ENCODE measurements around the gene HNF1A. TPM values are rescaled to one million over a fixed set of nuclear protein-coding genes. Genes with fewer than 3 reads are reported as not detected.

The HNF1A gene
- total and polyA plus RNA-seq, 8 donors: 0.89 to 14.5 (median 6.0) TPM

DNA sequence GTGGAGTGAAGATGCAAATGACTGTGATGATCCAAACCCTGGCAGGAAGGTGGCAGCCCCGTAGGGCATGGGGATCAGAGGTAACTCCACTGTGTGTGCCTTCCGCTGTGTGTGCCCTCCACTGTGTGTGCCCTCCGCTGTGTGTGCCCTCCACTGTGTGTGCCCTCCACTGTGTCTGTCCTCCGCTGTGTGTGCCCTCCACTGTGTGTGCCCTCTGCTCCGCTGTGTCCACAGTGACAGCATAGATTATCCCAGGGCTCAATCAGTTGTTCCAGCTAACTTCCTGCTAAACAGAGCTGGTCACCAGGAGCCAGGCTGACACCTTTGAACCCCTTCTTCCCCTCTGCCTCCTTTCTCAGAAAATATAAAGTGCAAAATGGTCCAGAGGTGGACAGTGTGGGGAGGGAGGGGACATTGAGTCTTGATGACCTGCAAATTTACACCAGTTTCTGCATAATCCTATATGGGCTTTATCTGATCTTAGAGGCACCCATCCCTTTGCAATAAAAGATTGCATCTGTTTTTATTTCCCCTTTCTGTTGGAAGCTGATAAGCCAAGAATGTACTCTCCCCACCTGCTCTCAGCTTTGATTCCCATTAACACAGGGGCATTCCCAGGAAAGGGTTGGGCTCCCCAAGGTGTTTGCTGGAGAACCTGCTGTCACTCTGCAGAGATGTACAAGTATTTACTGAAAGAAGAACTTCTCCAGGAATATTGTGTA is 21.6 kb upstream of the HNF1A start:
- peaks cover 0 to 6% (median 0%) of the 10 kb centered on the region in 4 donors for H3K4me1 ChIP-seq
- no peaks in the 10 kb centered on the region for H3K27me3 ChIP-seq
- H3K36me3 ChIP-seq: no peaks in the 10 kb centered on the region
- no peaks in the 10 kb centered on the region for H3K9me3 ChIP-seq
- intact Hi-C loops (cut with DNase I; ENCODE audit: low total_unique reads): no loop called here
- H3K4me3 ChIP-seq: no peak overlapping the region
- no peak overlapping the region for H3K27ac ChIP-seq
- 54 to 74% (median 62%) methylated on average over 5 of the region's 5 CpGs for WGBS, 5 donors
- TF ChIP-seq POLR2AphosphoS5 (IDR thresholded peaks at IDR 0.05) (no peak), POLR2A (IDR thresholded peaks at IDR 0.05) (no peak), EP300 (IDR thresholded peaks at IDR 0.05) (no peak)
- TF ChIP-seq, protein P1, sequence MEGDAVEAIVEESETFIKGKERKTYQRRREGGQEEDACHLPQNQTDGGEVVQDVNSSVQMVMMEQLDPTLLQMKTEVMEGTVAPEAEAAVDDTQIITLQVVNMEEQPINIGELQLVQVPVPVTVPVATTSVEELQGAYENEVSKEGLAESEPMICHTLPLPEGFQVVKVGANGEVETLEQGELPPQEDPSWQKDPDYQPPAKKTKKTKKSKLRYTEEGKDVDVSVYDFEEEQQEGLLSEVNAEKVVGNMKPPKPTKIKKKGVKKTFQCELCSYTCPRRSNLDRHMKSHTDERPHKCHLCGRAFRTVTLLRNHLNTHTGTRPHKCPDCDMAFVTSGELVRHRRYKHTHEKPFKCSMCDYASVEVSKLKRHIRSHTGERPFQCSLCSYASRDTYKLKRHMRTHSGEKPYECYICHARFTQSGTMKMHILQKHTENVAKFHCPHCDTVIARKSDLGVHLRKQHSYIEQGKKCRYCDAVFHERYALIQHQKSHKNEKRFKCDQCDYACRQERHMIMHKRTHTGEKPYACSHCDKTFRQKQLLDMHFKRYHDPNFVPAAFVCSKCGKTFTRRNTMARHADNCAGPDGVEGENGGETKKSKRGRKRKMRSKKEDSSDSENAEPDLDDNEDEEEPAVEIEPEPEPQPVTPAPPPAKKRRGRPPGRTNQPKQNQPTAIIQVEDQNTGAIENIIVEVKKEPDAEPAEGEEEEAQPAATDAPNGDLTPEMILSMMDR (IDR thresholded peaks at IDR 0.05): no peak
- DNase-seq: no peak

DNA sequence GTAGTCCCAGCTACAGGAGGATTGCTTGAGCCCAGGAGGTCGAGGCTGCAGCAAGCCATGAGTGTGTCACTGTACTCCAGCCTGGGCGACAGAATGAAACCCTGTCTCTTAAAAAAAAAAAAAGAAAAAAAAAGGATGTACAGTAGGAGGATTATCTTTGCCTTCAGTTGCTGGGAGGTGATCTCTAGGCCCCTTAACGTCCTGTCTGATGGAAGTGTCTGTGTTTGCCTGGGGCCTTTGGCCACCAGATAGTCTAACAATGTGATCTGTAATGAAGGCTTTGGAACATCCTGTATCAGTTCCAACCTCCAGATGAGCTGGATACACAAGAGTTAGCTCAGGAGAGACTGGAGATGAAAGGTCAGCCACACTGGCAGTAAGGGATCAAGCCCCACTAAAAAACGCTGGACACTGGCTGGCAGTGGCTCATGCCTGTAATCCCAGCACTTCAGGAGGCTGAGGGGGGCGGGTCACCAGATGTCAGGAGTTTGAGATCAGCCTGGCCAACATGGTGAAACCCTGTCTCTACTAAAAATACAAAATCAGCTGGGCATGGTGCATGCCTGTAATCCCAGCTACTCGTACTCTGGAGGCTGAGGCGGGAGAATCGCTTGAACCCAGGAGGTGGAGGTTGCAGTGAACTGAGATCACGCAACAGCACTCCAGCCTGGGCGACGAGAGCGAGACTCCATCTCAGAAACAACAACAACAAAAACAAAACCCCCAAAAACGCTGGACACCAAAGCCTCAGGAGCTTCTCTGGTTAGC is 19.0 kb upstream of the HNF1A start:
- no peaks in the 10 kb centered on the region for H3K27me3 ChIP-seq
- H3K4me1 ChIP-seq: peaks cover 0 to 6% (median 0%) of the 10 kb centered on the region in 4 donors
- TF ChIP-seq EP300 (IDR thresholded peaks at IDR 0.05) (no peak), POLR2A (IDR thresholded peaks at IDR 0.05) (no peak), POLR2AphosphoS5 (IDR thresholded peaks at IDR 0.05) (no peak)
- TF ChIP-seq, protein P1 (IDR thresholded peaks at IDR 0.05): no peak
- intact Hi-C loops (cut with DNase I; ENCODE audit: low total_unique reads): no loop called here
- no peaks in the 10 kb centered on the region for H3K36me3 ChIP-seq
- no peak overlapping the region for H3K27ac ChIP-seq
- H3K4me3 ChIP-seq: no peak overlapping the region
- no peaks in the 10 kb centered on the region for H3K9me3 ChIP-seq
- no peak for DNase-seq
- 60 to 73% (median 65%) methylated on average over 12 to 13 of the region's 13 CpGs for WGBS, 5 donors

DNA sequence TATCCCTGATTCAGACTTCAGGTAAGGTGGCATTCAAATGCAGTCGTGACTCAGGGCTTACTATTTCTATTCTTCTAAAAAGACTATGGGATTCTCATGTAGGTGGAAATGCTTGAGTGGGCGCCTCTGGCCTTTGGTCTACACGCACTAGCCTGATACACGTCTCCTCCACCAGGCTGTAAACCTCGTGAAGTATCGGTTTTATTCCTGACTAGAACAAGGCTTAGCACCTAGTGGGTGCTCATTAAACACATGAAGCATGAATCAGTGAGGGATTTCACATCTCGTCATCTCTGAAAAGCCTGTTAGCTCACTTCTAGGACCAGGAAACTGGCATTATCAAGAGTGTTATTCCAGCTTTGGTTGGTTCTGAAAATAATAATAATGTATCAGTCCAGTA is 17.7 kb upstream of the HNF1A start:
- Histone ChIP-seq H3K27ac (no peak overlapping the region), H3K4me3 (no peak overlapping the region), H3K9me3 (no peaks in the 10 kb centered on the region), H3K36me3 (no peaks in the 10 kb centered on the region), H3K4me1 (peaks cover 0 to 6% (median 0%) of the 10 kb centered on the region in 4 donors), H3K27me3 (no peaks in the 10 kb centered on the region)
- TF ChIP-seq, protein P1 (IDR thresholded peaks at IDR 0.05): no peak
- peak in 2 of 3 donors; percentile 8 to 22 for TF ChIP-seq POLR2AphosphoS5 (IDR thresholded peaks at IDR 0.05)
- TF ChIP-seq POLR2A (IDR thresholded peaks at IDR 0.05): no peak
- TF ChIP-seq EP300 (IDR thresholded peaks at IDR 0.05): no peak
- intact Hi-C loops (cut with DNase I; ENCODE audit: low total_unique reads): no loop called here
- WGBS, 5 donors: 41 to 67% (median 57%) methylated on average over 7 of the region's 7 CpGs
- no peak for DNase-seq

DNA sequence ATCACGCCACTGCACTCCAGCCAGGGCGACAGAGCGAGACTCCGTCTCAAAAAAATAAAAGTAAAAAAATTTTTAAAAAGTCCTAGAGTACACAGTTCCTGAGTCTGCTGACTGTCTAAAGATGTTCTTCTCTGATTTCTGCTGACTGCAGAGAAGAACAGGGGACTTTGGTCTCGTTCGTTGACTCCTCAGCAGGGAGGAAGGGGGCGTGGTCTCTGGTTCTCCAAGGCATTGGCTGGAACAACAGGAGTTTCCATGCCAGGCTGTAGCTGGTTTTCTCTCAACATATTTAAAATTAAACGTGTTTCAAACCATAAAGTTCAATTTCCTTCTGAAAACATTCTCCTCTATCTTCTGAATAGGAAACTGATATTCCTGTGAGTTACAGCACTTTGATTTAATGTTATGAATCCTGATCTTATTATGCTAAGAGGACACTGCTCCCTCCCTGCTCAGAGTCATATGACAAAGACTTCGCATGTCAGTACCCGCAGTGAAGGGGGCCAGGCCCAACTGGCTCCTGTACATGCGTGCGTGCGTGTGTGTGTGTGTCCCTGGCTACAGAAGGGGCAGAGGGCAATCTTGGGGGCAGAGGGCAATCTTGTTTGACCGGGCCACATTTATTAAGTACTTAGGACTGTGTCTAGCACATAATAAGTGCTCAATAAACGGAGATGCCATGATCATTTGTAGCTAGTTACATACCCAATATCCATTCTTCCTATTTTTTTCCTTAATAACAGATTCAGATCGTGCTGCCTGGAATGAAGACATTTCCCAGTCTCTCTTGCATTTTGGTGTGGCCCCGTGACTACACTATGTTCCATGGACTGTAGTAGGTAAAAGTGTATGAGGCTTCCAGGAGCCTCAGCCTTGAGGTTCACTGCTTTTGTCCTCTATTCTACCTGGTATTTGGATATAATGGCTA is 16.5 kb upstream of the HNF1A start:
- no peak overlapping the region for H3K4me3 ChIP-seq
- H3K36me3 ChIP-seq: no peaks in the 10 kb centered on the region
- H3K27ac ChIP-seq: peak overlapping the region in 1 of 5 donors; percentile 34
- TF ChIP-seq POLR2AphosphoS5 (IDR thresholded peaks at IDR 0.05): no peak
- no peak for TF ChIP-seq POLR2A (IDR thresholded peaks at IDR 0.05)
- TF ChIP-seq, protein P1 (IDR thresholded peaks at IDR 0.05): no peak
- TF ChIP-seq EP300 (IDR thresholded peaks at IDR 0.05): no peak
- H3K9me3 ChIP-seq: no peaks in the 10 kb centered on the region
- 47 to 60% (median 51%) methylated on average over 17 of the region's 17 CpGs for WGBS, 5 donors
- peak; percentile 76 to 84 for DNase-seq
- intact Hi-C loops (cut with DNase I; ENCODE audit: low total_unique reads): no loop called here
- no peaks in the 10 kb centered on the region for H3K27me3 ChIP-seq
- peaks cover 0 to 6% (median 0%) of the 10 kb centered on the region in 4 donors for H3K4me1 ChIP-seq
